ENCODE results near the gene CPA4. TPM values are rescaled to one million over a fixed set of nuclear protein-coding genes. Genes with fewer than 3 reads are reported as not detected.

CPA4 gene
- polyA plus RNA-seq, 2 donors = 8.4 to 41.2 TPM

- Histone ChIP-seq H3K27me3 (ENCODE audit: control insufficient read depth in 1 of 2, insufficient read depth in 2 of 2, low read length in 2 of 2) (no peaks in the 10 kb centered on the region), H3K4me3 (ENCODE audit: low read depth in 1 of 2, low read length in 2 of 2) (no peak overlapping the region), H3K36me3 (ENCODE audit: control insufficient read depth in 2 of 2, insufficient read depth in 2 of 2, low read length in 1 of 2) (no peaks in the 10 kb centered on the region), H3K9me3 (ENCODE audit: control insufficient read depth in 2 of 2, insufficient read depth in 1 of 2, low read depth in 1 of 2, low read length in 1 of 2) (no peaks in the 10 kb centered on the region), H3K4me1 (ENCODE audit: control insufficient read depth in 2 of 2, insufficient read depth in 2 of 2, low read length in 1 of 2) (no peaks in the 10 kb centered on the region), H3K27ac (ENCODE audit: low read depth in 2 of 2, low read length in 1 of 2) (no peak overlapping the region)
- WGBS, 2 donors = 85 to 88% methylated on average over 6 of the region's 6 CpGs
Measured at GRCh38 chr7:130337410-130337971, 44.5 kb downstream of the CPA4 start.

GRCh38 chr7:130338233-130338632 lies 45.3 kb downstream of the CPA4 start:
- H3K4me3 ChIP-seq (ENCODE audit: low read depth in 1 of 2, low read length in 2 of 2) = no peak overlapping the region
- H3K36me3 ChIP-seq (ENCODE audit: control insufficient read depth in 2 of 2, insufficient read depth in 2 of 2, low read length in 1 of 2) = no peaks in the 10 kb centered on the region
- 87 to 93% methylated on average over 3 of the region's 3 CpGs for WGBS, 2 donors
- H3K27me3 ChIP-seq (ENCODE audit: control insufficient read depth in 1 of 2, insufficient read depth in 2 of 2, low read length in 2 of 2) = no peaks in the 10 kb centered on the region
- no peaks in the 10 kb centered on the region for H3K4me1 ChIP-seq (ENCODE audit: control insufficient read depth in 2 of 2, insufficient read depth in 2 of 2, low read length in 1 of 2)
- H3K9me3 ChIP-seq (ENCODE audit: control insufficient read depth in 2 of 2, insufficient read depth in 1 of 2, low read depth in 1 of 2, low read length in 1 of 2) = no peaks in the 10 kb centered on the region
- no peak overlapping the region for H3K27ac ChIP-seq (ENCODE audit: low read depth in 2 of 2, low read length in 1 of 2)

GRCh38 chr7:130341882-130342281 lies 48.9 kb downstream of the CPA4 start:
- Histone ChIP-seq H3K27ac (ENCODE audit: low read depth in 2 of 2, low read length in 1 of 2) (no peak overlapping the region), H3K27me3 (ENCODE audit: control insufficient read depth in 1 of 2, insufficient read depth in 2 of 2, low read length in 2 of 2) (no peaks in the 10 kb centered on the region), H3K4me1 (ENCODE audit: control insufficient read depth in 2 of 2, insufficient read depth in 2 of 2, low read length in 1 of 2) (no peaks in the 10 kb centered on the region), H3K9me3 (ENCODE audit: control insufficient read depth in 2 of 2, insufficient read depth in 1 of 2, low read depth in 1 of 2, low read length in 1 of 2) (no peaks in the 10 kb centered on the region), H3K36me3 (ENCODE audit: control insufficient read depth in 2 of 2, insufficient read depth in 2 of 2, low read length in 1 of 2) (no peaks in the 10 kb centered on the region), H3K4me3 (ENCODE audit: low read depth in 1 of 2, low read length in 2 of 2) (no peak overlapping the region)
- WGBS, 2 donors = 94% methylated on average over 4 of the region's 4 CpGs

GRCh38 chr7:130342701-130343380 lies 49.9 kb downstream of the CPA4 start:
- Histone ChIP-seq H3K4me1 (ENCODE audit: control insufficient read depth in 2 of 2, insufficient read depth in 2 of 2, low read length in 1 of 2) (no peaks in the 10 kb centered on the region), H3K9me3 (ENCODE audit: control insufficient read depth in 2 of 2, insufficient read depth in 1 of 2, low read depth in 1 of 2, low read length in 1 of 2) (no peaks in the 10 kb centered on the region), H3K27ac (ENCODE audit: low read depth in 2 of 2, low read length in 1 of 2) (no peak overlapping the region), H3K36me3 (ENCODE audit: control insufficient read depth in 2 of 2, insufficient read depth in 2 of 2, low read length in 1 of 2) (no peaks in the 10 kb centered on the region), H3K27me3 (ENCODE audit: control insufficient read depth in 1 of 2, insufficient read depth in 2 of 2, low read length in 2 of 2) (no peaks in the 10 kb centered on the region), H3K4me3 (ENCODE audit: low read depth in 1 of 2, low read length in 2 of 2) (no peak overlapping the region)
- WGBS, 2 donors = 86 to 94% methylated on average over 3 of the region's 3 CpGs

GRCh38 chr7:130344271-130344866 lies 51.4 kb downstream of the CPA4 start, which contains the start of gene CPA5:
Gene CPA5, plus strand, starts transcription at chr7:130344816. Its CDS starts 1,670 bp downstream, at chr7:130346486.
- H3K27me3 ChIP-seq (ENCODE audit: control insufficient read depth in 1 of 2, insufficient read depth in 2 of 2, low read length in 2 of 2) = no peaks in the 10 kb centered on the region
- H3K9me3 ChIP-seq (ENCODE audit: control insufficient read depth in 2 of 2, insufficient read depth in 1 of 2, low read depth in 1 of 2, low read length in 1 of 2) = no peaks in the 10 kb centered on the region
- no peaks in the 10 kb centered on the region for H3K4me1 ChIP-seq (ENCODE audit: control insufficient read depth in 2 of 2, insufficient read depth in 2 of 2, low read length in 1 of 2)
- H3K36me3 ChIP-seq (ENCODE audit: control insufficient read depth in 2 of 2, insufficient read depth in 2 of 2, low read length in 1 of 2) = no peaks in the 10 kb centered on the region
- H3K27ac ChIP-seq (ENCODE audit: low read depth in 2 of 2, low read length in 1 of 2) = no peak within 1 kb of the TSS
- 87 to 91% methylated on average over 5 of the region's 5 CpGs for WGBS, 2 donors
- no peak within 1 kb of the TSS for H3K4me3 ChIP-seq (ENCODE audit: low read depth in 1 of 2, low read length in 2 of 2)

GRCh38 chr7:130345136-130345535 lies 52.2 kb downstream of the CPA4 start:
- H3K27me3 ChIP-seq (ENCODE audit: control insufficient read depth in 1 of 2, insufficient read depth in 2 of 2, low read length in 2 of 2) = no peaks in the 10 kb centered on the region
- no peak overlapping the region for H3K4me3 ChIP-seq (ENCODE audit: low read depth in 1 of 2, low read length in 2 of 2)
- no peaks in the 10 kb centered on the region for H3K4me1 ChIP-seq (ENCODE audit: control insufficient read depth in 2 of 2, insufficient read depth in 2 of 2, low read length in 1 of 2)
- WGBS, 2 donors = 71 to 72% methylated on average over 8 of the region's 8 CpGs
- no peaks in the 10 kb centered on the region for H3K36me3 ChIP-seq (ENCODE audit: control insufficient read depth in 2 of 2, insufficient read depth in 2 of 2, low read length in 1 of 2)
- H3K27ac ChIP-seq (ENCODE audit: low read depth in 2 of 2, low read length in 1 of 2) = no peak overlapping the region
- no peaks in the 10 kb centered on the region for H3K9me3 ChIP-seq (ENCODE audit: control insufficient read depth in 2 of 2, insufficient read depth in 1 of 2, low read depth in 1 of 2, low read length in 1 of 2)

- no peak overlapping the region for H3K27ac ChIP-seq (ENCODE audit: low read depth in 2 of 2, low read length in 1 of 2)
- no peaks in the 10 kb centered on the region for H3K9me3 ChIP-seq (ENCODE audit: control insufficient read depth in 2 of 2, insufficient read depth in 1 of 2, low read depth in 1 of 2, low read length in 1 of 2)
- peaks cover 0 to under 1% of the 10 kb centered on the region in 2 donors for H3K4me1 ChIP-seq (ENCODE audit: control insufficient read depth in 2 of 2, insufficient read depth in 2 of 2, low read length in 1 of 2)
- no peaks in the 10 kb centered on the region for H3K36me3 ChIP-seq (ENCODE audit: control insufficient read depth in 2 of 2, insufficient read depth in 2 of 2, low read length in 1 of 2)
- WGBS, 2 donors = 86 to 92% methylated on average over 5 of the region's 5 CpGs
- no peaks in the 10 kb centered on the region for H3K27me3 ChIP-seq (ENCODE audit: control insufficient read depth in 1 of 2, insufficient read depth in 2 of 2, low read length in 2 of 2)
- H3K4me3 ChIP-seq (ENCODE audit: low read depth in 1 of 2, low read length in 2 of 2) = no peak overlapping the region
Measured at GRCh38 chr7:130345725-130346124, 52.8 kb downstream of the CPA4 start.

- Histone ChIP-seq H3K27ac (ENCODE audit: low read depth in 2 of 2, low read length in 1 of 2) (no peak overlapping the region), H3K4me3 (ENCODE audit: low read depth in 1 of 2, low read length in 2 of 2) (no peak overlapping the region), H3K36me3 (ENCODE audit: control insufficient read depth in 2 of 2, insufficient read depth in 2 of 2, low read length in 1 of 2) (no peaks in the 10 kb centered on the region), H3K4me1 (ENCODE audit: control insufficient read depth in 2 of 2, insufficient read depth in 2 of 2, low read length in 1 of 2) (peaks cover 0 to 4% of the 10 kb centered on the region in 2 donors), H3K27me3 (ENCODE audit: control insufficient read depth in 1 of 2, insufficient read depth in 2 of 2, low read length in 2 of 2) (no peaks in the 10 kb centered on the region), H3K9me3 (ENCODE audit: control insufficient read depth in 2 of 2, insufficient read depth in 1 of 2, low read depth in 1 of 2, low read length in 1 of 2) (no peaks in the 10 kb centered on the region)
- 86 to 97% methylated on average over 10 of the region's 10 CpGs for WGBS, 2 donors
Measured at GRCh38 chr7:130346177-130346905, 53.4 kb downstream of the CPA4 start.

- 85 to 92% methylated on average over 12 of the region's 12 CpGs for WGBS, 2 donors
- H3K27me3 ChIP-seq (ENCODE audit: control insufficient read depth in 1 of 2, insufficient read depth in 2 of 2, low read length in 2 of 2) = no peaks in the 10 kb centered on the region
- no peak overlapping the region for H3K4me3 ChIP-seq (ENCODE audit: low read depth in 1 of 2, low read length in 2 of 2)
- no peak overlapping the region for H3K27ac ChIP-seq (ENCODE audit: low read depth in 2 of 2, low read length in 1 of 2)
- no peaks in the 10 kb centered on the region for H3K9me3 ChIP-seq (ENCODE audit: control insufficient read depth in 2 of 2, insufficient read depth in 1 of 2, low read depth in 1 of 2, low read length in 1 of 2)
- H3K4me1 ChIP-seq (ENCODE audit: control insufficient read depth in 2 of 2, insufficient read depth in 2 of 2, low read length in 1 of 2) = peaks cover 0 to 8% of the 10 kb centered on the region in 2 donors
- no peaks in the 10 kb centered on the region for H3K36me3 ChIP-seq (ENCODE audit: control insufficient read depth in 2 of 2, insufficient read depth in 2 of 2, low read length in 1 of 2)
Measured at GRCh38 chr7:130346941-130347340, 54.0 kb downstream of the CPA4 start.

Measured in esophagus (tissue), 2 donors.